ENCODE measurements around the gene TLN1. TPM values are rescaled to one million over a fixed set of nuclear protein-coding genes. Genes with fewer than 3 reads are reported as not detected.

TLN1 gene
- total RNA-seq, 3 donors from 2014 or later (not counting 1 experiment from before 2014, with no cell fraction given), result 509 to 552 (median 528) TPM

DNA sequence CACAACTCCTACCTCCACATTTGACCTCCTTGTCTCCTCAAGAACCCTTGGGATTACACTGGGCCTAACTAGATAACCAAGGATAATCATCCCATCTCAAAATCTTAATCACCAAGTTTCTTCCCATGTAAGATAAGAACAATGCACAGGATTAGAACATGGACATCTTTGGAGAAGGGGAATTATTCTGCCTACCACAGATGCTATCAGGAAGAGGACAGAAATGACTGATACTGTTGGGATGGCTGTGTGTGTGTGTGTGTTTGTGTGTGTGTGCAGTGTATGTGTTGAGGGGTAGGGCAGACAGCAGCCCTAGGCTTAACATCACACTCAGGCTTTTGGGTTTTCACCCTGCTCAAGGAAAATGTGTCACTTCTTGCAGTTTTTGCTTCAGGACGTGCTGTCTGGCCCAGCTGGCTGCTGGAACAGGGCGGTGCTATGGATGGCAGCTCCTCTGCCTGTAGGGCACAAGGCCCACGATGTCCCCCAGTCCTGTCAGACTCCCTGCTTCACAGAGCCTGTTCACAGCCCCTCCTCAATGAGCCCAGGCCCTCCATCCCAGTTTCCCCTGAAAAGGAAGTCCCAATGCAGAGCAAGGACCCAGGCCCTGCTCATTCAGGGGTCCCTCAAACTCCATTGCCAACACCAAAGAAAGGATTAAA, 50.5 kb downstream of the TLN1 start:
- Mint-ChIP-seq H3K4me1 (peaks cover 1% of the 10 kb centered on the region in 2 donors), H3K36me3 (no peaks in the 10 kb centered on the region), H3K27me3 (ENCODE audit: low read depth in 2 of 2) (no peaks in the 10 kb centered on the region), H3K4me3 (no peak overlapping the region), H3K27ac (no peak overlapping the region), H3K9me3 (no peaks in the 10 kb centered on the region)
- Histone ChIP-seq H3K27ac (ENCODE audit: low read length) (no peak overlapping the region), H3K9me3 (ENCODE audit: control insufficient read depth, insufficient read depth, low read length) (no peaks in the 10 kb centered on the region), H3K4me1 (ENCODE audit: control insufficient read depth, insufficient read depth, low read length) (peaks cover under 1% of the 10 kb centered on the region), H3K27me3 (ENCODE audit: control insufficient read depth, insufficient read depth, low read length) (peaks cover under 1% of the 10 kb centered on the region), H3K4me3 (ENCODE audit: low read length) (no peak overlapping the region), H3K36me3 (ENCODE audit: control insufficient read depth, insufficient read depth, low read length) (peaks cover 4% of the 10 kb centered on the region)
- intact Hi-C loops (cut with micrococcal nuclease), result no loop called here
- 81% methylated on average over 3 of the region's 3 CpGs for WGBS (ENCODE audit: insufficient coverage)
- TF ChIP-seq, protein P1, sequence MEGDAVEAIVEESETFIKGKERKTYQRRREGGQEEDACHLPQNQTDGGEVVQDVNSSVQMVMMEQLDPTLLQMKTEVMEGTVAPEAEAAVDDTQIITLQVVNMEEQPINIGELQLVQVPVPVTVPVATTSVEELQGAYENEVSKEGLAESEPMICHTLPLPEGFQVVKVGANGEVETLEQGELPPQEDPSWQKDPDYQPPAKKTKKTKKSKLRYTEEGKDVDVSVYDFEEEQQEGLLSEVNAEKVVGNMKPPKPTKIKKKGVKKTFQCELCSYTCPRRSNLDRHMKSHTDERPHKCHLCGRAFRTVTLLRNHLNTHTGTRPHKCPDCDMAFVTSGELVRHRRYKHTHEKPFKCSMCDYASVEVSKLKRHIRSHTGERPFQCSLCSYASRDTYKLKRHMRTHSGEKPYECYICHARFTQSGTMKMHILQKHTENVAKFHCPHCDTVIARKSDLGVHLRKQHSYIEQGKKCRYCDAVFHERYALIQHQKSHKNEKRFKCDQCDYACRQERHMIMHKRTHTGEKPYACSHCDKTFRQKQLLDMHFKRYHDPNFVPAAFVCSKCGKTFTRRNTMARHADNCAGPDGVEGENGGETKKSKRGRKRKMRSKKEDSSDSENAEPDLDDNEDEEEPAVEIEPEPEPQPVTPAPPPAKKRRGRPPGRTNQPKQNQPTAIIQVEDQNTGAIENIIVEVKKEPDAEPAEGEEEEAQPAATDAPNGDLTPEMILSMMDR (IDR thresholded peaks at IDR 0.05), result no peak
- DNase-seq (no peak), ATAC-seq (no peak)

DNA sequence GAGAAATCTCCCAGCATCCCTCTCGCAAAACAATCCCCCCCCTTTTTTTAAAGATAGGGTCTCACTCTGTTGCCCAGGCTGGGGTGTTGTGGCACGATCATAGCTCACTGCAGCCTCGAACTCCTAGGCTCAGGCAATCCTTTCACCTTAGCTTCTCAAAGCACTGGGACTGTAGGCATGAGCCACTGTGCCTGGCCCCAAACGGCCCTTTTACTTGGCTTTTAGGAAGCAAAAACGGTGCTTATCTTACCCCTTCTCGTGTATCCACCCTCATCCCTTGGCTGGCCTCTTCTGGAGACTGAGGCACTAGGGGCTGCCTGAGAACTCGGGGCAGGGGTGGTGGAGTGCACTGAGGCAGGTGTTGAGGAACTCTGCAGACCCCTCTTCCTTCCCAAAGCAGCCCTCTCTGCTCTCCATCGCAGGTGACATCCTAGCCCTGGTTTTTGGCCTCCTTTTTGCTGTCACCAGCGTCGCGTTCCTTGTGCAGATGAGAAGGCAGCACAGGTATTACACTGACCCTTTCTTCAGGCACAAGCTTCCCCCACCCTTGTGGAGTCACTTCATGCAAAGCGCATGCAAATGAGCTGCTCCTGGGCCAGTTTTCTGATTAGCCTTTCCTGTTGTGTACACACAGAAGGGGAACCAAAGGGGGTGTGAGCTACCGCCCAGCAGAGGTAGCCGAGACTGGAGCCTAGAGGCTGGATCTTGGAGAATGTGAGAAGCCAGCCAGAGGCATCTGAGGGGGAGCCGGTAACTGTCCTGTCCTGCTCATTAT, 51.5 kb downstream of the TLN1 start:
- H3K27me3 Mint-ChIP-seq (ENCODE audit: low read depth in 2 of 2), result peaks cover 0 to 3% of the 10 kb centered on the region in 2 donors
- no peak for ATAC-seq
- Histone ChIP-seq H3K4me1 (ENCODE audit: control insufficient read depth, insufficient read depth, low read length) (peaks cover 9% of the 10 kb centered on the region), H3K4me3 (ENCODE audit: low read length) (no peak overlapping the region), H3K27me3 (ENCODE audit: control insufficient read depth, insufficient read depth, low read length) (peaks cover 8% of the 10 kb centered on the region), H3K9me3 (ENCODE audit: control insufficient read depth, insufficient read depth, low read length) (no peaks in the 10 kb centered on the region), H3K36me3 (ENCODE audit: control insufficient read depth, insufficient read depth, low read length) (peaks cover 4% of the 10 kb centered on the region), H3K27ac (ENCODE audit: low read length) (no peak overlapping the region)
- TF ChIP-seq, protein P1 (IDR thresholded peaks at IDR 0.05), result no peak
- no peak for DNase-seq
- WGBS (ENCODE audit: insufficient coverage), result 78% methylated on average over 14 of the region's 15 CpGs
- H3K36me3 Mint-ChIP-seq, result no peaks in the 10 kb centered on the region
- intact Hi-C loops (cut with micrococcal nuclease), result no loop called here
- no peak overlapping the region for H3K4me3 Mint-ChIP-seq
- no peak overlapping the region for H3K27ac Mint-ChIP-seq
- no peaks in the 10 kb centered on the region for H3K9me3 Mint-ChIP-seq
- H3K4me1 Mint-ChIP-seq, result peaks cover 5 to 10% of the 10 kb centered on the region in 2 donors

DNA sequence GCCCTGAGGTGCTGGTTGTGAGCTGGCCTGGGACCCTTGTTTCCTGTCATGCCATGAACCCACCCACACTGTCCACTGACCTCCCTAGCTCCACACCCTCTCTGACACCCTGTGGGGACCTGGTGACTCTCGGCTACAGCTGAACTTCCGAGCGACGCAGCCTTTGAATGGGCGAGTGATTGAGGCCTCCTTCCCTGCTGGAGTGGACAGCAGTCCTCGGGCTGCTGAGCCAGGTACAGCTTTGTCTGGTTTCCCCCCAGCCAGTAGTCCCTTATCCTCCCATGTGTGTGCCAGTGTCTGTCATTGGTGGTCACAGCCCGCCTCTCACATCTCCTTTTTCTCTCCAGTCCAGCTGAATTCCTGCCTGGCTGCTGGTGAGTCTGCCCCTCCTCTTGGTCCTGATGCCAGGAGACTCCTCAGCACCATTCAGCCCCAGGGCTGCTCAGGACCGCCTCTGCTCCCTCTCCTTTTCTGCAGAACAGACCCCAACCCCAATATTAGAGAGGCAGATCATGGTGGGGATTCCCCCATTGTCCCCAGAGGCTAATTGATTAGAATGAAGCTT, 52.1 kb downstream of the TLN1 start:
- Histone ChIP-seq H3K9me3 (ENCODE audit: control insufficient read depth, insufficient read depth, low read length) (no peaks in the 10 kb centered on the region), H3K27ac (ENCODE audit: low read length) (no peak overlapping the region), H3K4me1 (ENCODE audit: control insufficient read depth, insufficient read depth, low read length) (peaks cover 14% of the 10 kb centered on the region), H3K27me3 (ENCODE audit: control insufficient read depth, insufficient read depth, low read length) (peaks cover 8% of the 10 kb centered on the region), H3K4me3 (ENCODE audit: low read length) (no peak overlapping the region), H3K36me3 (ENCODE audit: control insufficient read depth, insufficient read depth, low read length) (no peaks in the 10 kb centered on the region)
- Mint-ChIP-seq H3K27me3 (ENCODE audit: low read depth in 2 of 2) (peaks cover 1 to 3% of the 10 kb centered on the region in 2 donors), H3K9me3 (no peaks in the 10 kb centered on the region), H3K36me3 (no peaks in the 10 kb centered on the region), H3K4me1 (peaks cover 5 to 11% of the 10 kb centered on the region in 2 donors), H3K27ac (no peak overlapping the region), H3K4me3 (no peak overlapping the region)
- 94% methylated on average over 7 of the region's 8 CpGs for WGBS (ENCODE audit: insufficient coverage)
- ATAC-seq, result no peak
- intact Hi-C loops (cut with micrococcal nuclease), result no loop called here
- no peak for DNase-seq
- TF ChIP-seq, protein P1 (IDR thresholded peaks at IDR 0.05), result no peak

Measured in natural killer cell (primary cell).